ENCODE results near the gene VPS37D. TPM values are rescaled to one million over a fixed set of nuclear protein-coding genes. Genes with fewer than 3 reads are reported as not detected.
"Not testable (repeated sequence)": the region's sequence is repeated elsewhere in the genome, so short reads cannot be mapped to it uniquely, and the experiment has no call there.

The VPS37D gene
- total RNA-seq, 4 donors from 2014 or later: 2.5 to 7.1 (median 4.0) TPM

DNA sequence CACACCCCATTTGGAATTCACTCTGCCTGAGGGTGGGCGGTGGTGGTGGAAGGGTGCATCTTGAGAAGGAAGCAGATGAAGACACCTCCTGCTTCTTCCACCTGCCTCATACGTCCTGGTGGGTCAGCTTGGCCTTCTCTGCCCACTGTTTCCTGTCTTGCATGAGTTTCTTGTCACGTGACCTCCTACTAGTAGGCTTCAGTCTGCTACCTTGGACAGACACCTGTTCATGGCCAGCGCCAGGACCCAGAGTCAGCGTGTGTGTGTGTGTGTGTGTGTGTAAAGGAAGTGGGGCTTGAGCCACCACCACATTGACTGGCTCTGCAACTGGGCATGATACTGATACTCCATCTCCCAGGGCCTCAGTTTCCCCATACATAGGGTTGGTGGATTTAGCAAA is 17.1 kb upstream of the VPS37D start:
- no peak overlapping the region for H3K27ac ChIP-seq (replicated peaks in 1 of 4)
- peaks cover 4 to 63% (median 16%) of the 10 kb centered on the region in 4 donors for H3K27me3 ChIP-seq
- no peak overlapping the region for H3K4me3 ChIP-seq
- peaks cover 5 to 12% (median 11%) of the 10 kb centered on the region in 4 donors for H3K4me1 ChIP-seq
- TF ChIP-seq EP300 (IDR thresholded peaks at IDR 0.05) (no peak), POLR2A (IDR thresholded peaks at IDR 0.05; ENCODE audit: low read depth) (no peak), POLR2AphosphoS5 (IDR thresholded peaks at IDR 0.05) (no peak)
- TF ChIP-seq, protein P1, sequence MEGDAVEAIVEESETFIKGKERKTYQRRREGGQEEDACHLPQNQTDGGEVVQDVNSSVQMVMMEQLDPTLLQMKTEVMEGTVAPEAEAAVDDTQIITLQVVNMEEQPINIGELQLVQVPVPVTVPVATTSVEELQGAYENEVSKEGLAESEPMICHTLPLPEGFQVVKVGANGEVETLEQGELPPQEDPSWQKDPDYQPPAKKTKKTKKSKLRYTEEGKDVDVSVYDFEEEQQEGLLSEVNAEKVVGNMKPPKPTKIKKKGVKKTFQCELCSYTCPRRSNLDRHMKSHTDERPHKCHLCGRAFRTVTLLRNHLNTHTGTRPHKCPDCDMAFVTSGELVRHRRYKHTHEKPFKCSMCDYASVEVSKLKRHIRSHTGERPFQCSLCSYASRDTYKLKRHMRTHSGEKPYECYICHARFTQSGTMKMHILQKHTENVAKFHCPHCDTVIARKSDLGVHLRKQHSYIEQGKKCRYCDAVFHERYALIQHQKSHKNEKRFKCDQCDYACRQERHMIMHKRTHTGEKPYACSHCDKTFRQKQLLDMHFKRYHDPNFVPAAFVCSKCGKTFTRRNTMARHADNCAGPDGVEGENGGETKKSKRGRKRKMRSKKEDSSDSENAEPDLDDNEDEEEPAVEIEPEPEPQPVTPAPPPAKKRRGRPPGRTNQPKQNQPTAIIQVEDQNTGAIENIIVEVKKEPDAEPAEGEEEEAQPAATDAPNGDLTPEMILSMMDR (IDR thresholded peaks at IDR 0.05): no peak
- no peak for DNase-seq (ENCODE audit: extremely low spot score)
- intact Hi-C loops (cut with DNase I): no loop called here
- 54% methylated on average over 3 of the region's 5 CpGs for WGBS
- H3K9me3 ChIP-seq: no peaks in the 10 kb centered on the region
- no peaks in the 10 kb centered on the region for H3K36me3 ChIP-seq

DNA sequence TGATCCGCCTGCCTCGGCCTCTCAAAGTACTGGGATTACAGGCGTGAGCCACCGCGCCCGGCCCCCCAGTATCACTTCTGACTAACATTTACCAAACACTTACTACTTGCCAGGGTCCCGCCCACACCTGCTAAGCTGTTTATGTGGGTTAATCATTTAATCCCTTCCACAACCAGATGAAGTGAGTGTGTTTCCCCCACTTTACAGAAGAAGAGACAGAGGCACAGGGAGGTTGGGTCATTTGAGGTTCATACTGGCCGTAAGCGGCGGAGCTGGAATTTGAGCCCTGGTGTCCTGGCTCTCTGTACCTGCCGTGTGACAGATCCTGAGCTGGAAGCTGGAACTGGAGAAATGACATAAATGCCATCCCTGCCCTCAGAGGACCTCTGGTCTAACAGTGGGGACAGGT is 15.1 kb upstream of the VPS37D start:
- Histone ChIP-seq H3K4me1 (peaks cover 5 to 8% (median 7%) of the 10 kb centered on the region in 4 donors), H3K9me3 (no peaks in the 10 kb centered on the region), H3K27me3 (peaks cover 4 to 43% (median 7%) of the 10 kb centered on the region in 4 donors), H3K27ac (replicated peaks in 1 of 4) (no peak overlapping the region), H3K36me3 (no peaks in the 10 kb centered on the region), H3K4me3 (no peak overlapping the region)
- 78% methylated on average over 11 of the region's 11 CpGs for WGBS
- no peak for DNase-seq (ENCODE audit: extremely low spot score)
- TF ChIP-seq, protein P1 (IDR thresholded peaks at IDR 0.05): no peak
- no peak for TF ChIP-seq POLR2AphosphoS5 (IDR thresholded peaks at IDR 0.05)
- TF ChIP-seq POLR2A (IDR thresholded peaks at IDR 0.05; ENCODE audit: low read depth): no peak
- intact Hi-C loops (cut with DNase I): no loop called here

DNA sequence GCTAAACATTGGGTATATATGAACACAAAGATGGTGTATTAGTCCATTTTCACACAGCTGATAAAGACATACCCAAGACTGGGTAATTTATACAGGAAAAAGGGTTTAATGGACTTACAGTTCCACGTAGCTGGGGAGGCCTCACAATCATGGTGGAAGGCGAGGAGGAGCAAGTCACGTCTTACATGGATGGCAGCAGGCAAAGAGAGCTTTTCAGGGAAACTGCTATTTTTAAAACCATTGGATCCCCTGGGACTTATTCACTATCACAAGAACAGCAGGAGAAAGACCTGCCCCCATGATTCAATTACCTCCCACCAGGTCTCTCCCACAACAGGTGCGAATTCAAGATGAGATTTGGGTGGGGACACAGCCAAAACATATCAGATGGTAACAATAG is 12.3 kb upstream of the VPS37D start:
- H3K4me3 ChIP-seq; DNase-seq (ENCODE audit: extremely low spot score); H3K9me3 ChIP-seq; intact Hi-C loops (cut with DNase I); H3K36me3 ChIP-seq; H3K4me1 ChIP-seq; H3K27ac ChIP-seq (replicated peaks in 1 of 4): not testable (repeated sequence)
- 85% methylated on average over 4 of the region's 4 CpGs for WGBS
- H3K27me3 ChIP-seq: peaks cover 0 to 21% (median 0%) of the 10 kb centered on the region in 4 donors

DNA sequence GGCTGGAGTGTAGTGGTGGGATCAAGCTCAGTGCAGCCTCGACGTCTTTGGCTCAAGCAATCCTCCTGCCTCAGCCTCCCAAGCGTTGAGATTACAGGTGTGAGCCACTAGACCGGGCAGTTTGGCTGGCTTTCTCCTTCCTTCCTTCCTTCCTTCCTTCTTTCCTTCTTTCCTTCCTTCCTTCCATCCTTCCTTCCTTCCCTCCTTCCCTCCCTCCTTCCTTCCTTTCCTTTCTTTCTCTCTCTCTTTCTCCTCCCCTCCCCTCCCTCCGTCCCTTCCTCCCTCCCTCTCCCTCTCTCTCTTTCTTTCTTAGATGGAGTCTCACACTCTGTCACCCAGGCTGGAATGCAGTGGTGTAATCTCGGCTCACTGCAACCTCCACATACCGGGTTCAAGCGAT is 7.6 kb upstream of the VPS37D start:
- H3K27me3 ChIP-seq: peaks cover 0 to 11% (median 0%) of the 10 kb centered on the region in 4 donors
- no peak for DNase-seq (ENCODE audit: extremely low spot score)
- intact Hi-C loops (cut with DNase I): loop anchor here (10.0 kb wide), 1 partner anchor 65 kb away; no protein-coding TSS in a partner anchor
- TF ChIP-seq, protein P1 (IDR thresholded peaks at IDR 0.05): no peak
- 68% methylated on average over 8 of the region's 8 CpGs for WGBS
- H3K9me3 ChIP-seq: peaks cover 0 to 8% (median 0%) of the 10 kb centered on the region in 4 donors
- H3K36me3 ChIP-seq: no peaks in the 10 kb centered on the region
- H3K4me1 ChIP-seq: no peaks in the 10 kb centered on the region
- no peak overlapping the region for H3K4me3 ChIP-seq
- H3K27ac ChIP-seq (replicated peaks in 1 of 4): no peak overlapping the region

DNA sequence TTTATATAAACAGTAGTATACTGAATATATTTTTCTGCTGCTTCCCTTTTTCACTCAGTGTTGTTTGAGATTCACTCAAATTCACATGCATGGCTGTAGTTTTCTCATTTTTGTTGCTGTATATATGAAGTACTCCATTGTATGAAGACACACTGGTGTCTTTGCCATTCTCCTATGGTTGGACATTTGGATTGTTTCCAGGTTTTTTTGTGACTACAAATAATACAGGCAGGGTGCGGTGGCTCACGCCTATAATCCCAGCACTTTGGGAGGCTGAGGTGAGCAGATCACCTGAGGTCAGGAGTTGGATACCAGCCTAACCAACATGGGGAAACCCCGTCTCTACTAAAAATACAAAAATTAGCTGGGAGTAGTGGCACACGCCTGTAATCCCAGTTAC is 7.0 kb upstream of the VPS37D start:
- H3K36me3 ChIP-seq; H3K4me3 ChIP-seq; H3K27ac ChIP-seq (replicated peaks in 1 of 4); H3K4me1 ChIP-seq; H3K9me3 ChIP-seq; DNase-seq (ENCODE audit: extremely low spot score): not testable (repeated sequence)
- intact Hi-C loops (cut with DNase I): loop anchor here (10.0 kb wide), 1 partner anchor 64 kb away; no protein-coding TSS in a partner anchor
- WGBS: 67% methylated on average over 4 of the region's 4 CpGs
- peaks cover 0 to 11% (median 0%) of the 10 kb centered on the region in 4 donors for H3K27me3 ChIP-seq

DNA sequence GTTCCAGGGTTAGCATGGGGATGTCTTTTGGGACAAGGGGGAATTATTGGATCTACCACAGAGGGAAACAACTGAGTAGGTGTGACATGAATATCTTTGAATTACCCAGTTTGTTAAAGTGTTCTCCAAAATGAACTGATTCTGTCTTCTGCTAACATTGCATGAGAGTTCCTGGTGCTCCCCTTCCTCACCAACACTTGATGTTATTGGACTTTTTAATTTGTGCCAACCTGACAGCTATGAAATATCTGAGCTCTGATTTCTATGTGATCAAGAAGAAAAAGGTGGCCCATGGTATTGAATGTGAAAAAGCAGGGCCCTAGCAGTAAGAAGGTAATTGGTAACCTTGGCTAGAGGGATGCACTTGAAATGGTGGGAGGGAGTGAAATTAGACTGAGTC is 4.6 kb upstream of the VPS37D start:
- Histone ChIP-seq H3K27ac (replicated peaks in 1 of 4) (no peak overlapping the region), H3K36me3 (no peaks in the 10 kb centered on the region), H3K27me3 (peaks cover 0 to 11% (median 0%) of the 10 kb centered on the region in 4 donors), H3K9me3 (peaks cover 0 to 8% (median 0%) of the 10 kb centered on the region in 4 donors), H3K4me1 (peaks cover 0 to 10% (median 5%) of the 10 kb centered on the region in 4 donors), H3K4me3 (no peak overlapping the region)
- DNase-seq (ENCODE audit: extremely low spot score): no peak
- TF ChIP-seq POLR2A (IDR thresholded peaks at IDR 0.05; ENCODE audit: low read depth): no peak
- TF ChIP-seq POLR2AphosphoS5 (IDR thresholded peaks at IDR 0.05): no peak
- TF ChIP-seq EP300 (IDR thresholded peaks at IDR 0.05): no peak
- TF ChIP-seq, protein P1 (IDR thresholded peaks at IDR 0.05): no peak
- intact Hi-C loops (cut with DNase I): loop anchor here (10.0 kb wide), 1 partner anchor 62 kb away; no protein-coding TSS in a partner anchor
